HG02885 (cell line): Measurements from ENCODE around the gene PPIE.

Experiments
- ATAC-seq: cut with Tn5 transposase; IDR thresholded peaks from one replicate; pipeline ENCODE4 v1.9.1; 2021; ENCODE audit warnings: mild to moderate bottlenecking; ENCODE audit not compliant: unreplicated experiment, poor library complexity

Gene PPIE

GRCh38 chr1:39798859-39799769 lies 60.4 kb downstream of the PPIE start:
- peak; percentile 91 for ATAC-seq

DNA sequence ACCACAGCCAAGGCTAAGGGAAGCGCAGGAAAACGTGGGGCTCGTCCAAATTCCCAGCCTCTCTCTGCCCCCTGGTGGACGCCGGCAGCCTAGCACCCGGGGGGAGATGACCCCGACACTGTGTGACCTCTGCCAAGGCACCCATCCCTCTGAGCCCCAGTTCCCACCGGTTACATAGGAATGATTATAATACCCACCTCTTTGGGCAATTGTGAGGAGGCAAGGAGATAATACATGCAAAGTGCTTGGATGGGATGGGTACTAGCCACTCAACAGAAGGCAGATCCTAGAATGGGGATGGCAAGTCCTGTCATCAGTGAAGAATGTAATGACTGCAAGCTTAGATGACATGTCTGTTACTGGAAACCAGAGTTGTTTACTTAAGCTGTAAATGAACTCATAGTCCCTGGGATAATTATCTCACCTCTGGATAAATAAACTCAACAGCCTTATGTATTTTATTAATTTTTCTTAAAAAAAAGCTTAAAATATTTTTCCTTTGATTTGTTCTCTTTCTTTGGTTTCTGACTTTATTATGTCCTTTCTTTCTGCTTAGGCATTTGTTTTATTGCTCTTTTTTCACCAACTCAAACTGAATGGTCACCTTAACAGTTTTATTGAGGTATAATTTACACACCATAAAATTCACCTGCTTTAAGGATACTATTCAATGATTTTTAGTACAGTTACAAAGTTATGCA lies 61.2 kb downstream of the PPIE start:
- peak; percentile 68 for ATAC-seq

GRCh38 chr1:39800471-39800835 lies 61.8 kb downstream of the PPIE start:
- no peak for ATAC-seq

DNA sequence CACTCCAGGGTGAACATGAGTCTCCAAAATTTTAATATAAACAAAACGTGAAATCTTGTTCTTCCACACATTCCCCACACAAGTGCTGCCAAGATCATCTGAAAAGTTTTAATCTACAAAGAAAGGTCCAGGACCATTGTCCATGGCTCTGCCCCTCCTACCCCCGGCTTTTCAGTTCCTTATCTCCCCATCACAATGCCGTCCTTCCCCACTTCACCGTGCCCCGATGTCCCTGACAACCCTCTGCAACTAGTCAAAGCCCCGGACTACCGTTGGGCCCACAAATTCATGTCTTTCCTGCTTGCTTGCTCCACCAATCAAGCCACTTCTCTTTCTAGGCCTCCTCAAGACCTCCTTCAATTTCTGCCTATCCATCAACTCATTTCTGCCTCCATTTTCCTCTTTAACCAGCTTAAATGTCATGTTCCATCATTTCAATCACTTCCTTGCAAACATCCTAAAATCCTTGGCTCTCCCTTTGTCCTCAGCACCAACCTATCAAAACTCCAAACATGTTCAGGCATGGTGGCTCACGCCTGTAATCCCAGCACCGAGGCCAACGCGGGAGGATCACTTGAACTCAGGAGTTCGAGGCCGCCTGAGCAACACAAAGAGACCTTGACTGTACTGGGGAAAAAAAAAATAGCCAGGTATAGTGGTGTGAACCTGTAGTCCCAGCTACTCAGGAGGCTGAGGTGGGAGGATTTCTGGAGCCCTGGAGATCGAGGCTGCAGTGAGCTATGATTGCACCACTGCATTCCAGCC lies 64.0 kb downstream of the PPIE start:
- ATAC-seq, result no peak

DNA sequence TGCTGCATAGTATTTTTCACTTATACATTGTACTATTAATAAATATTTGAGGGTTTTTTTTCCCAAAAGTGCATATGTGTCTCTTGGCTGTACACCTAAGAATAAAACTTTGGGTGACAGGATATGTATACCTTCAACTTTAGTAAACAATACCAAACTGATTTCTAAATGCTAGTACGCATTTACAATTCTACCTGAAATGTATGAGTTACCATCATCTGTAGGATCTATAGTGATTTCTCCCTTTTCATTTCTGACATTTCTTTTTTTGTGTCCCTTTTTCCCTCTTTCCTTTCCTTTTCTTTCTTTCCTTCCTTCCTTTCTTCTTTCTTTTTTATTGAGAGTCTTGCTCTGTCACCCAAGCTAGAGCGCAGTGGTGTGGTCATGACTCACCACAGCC lies 66.7 kb downstream of the PPIE start:
- ATAC-seq, result no peak

DNA sequence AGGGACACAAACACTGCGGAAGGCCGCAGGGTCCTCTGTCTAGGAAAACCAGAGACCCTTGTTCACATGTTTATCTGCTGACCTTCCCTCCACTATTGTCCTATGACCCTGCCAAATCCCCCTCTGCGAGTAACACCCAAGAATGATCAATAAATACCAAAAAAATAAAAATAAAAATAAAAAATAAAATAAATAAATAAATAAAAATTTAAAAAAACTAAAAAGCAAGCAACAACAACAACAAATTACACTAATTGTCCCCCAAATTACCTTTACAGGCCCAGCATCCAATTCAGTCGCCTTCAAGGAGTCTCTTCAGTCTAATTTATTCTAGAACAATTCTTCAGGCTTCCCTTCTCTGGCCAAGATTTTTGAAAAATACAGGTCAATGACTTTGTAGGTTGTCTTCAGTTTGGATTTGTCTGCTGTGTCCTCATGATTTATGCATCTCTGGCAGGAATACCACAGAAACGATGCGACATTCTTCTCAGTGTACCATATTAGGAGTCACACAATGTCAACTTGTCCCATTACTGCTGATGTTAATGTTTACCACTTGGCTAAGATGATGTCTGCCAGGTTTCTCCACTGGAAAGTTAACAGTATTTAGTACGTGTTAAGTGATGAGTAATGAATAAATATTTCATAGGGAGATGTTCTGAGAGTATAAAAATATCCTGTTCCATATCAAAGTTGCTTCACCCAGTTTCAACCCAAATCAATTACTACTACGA lies 70.3 kb downstream of the PPIE start:
- no peak for ATAC-seq

- ATAC-seq, result no peak
Observed at GRCh38 chr1:39812913-39813312, 74.2 kb downstream of the PPIE start.
